GM18507 (cell line): ENCODE data around the gene PIWIL4.
"Not testable (repeated sequence)": the region's sequence is repeated elsewhere in the genome, so short reads cannot be mapped to it uniquely, and the experiment has no call there.

ENCODE experiments used
- DNase-seq: peaks from one replicate; pipeline ENCODE4 v3.0.0; 2011; ENCODE audit warnings: low read depth; ENCODE audit not compliant: insufficient read length; ENCODE audit errors: extremely low spot score
- FAIRE-seq: peaks from 2 replicates; lab custom pipeline; 2011; peaks lifted over from hg19 to GRCh38; lab: Jason Lieb, UNC

PIWIL4 gene

GRCh38 chr11:94623120-94623735 lies 56.1 kb downstream of the PIWIL4 start:
- DNase-seq (peak; percentile 17), FAIRE-seq (peak; percentile 74)

DNA sequence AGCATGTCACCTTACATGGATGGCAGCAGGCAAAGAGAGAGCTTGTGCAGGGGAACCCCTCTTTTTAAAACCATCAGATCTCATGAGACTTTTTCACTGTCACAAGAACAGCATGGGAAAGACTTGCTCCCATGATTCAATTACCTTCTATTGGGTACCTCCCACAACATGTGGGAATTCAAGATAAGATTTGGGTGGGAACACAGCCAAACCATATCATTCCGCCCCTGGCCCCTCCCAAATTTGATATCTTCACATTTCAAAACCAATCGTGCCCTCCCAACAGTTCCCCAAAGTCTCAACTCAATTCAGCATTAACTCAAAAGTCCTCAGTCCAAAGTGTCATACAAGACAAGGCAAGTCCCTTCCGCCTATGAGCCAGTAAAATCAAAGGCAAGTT lies 58.3 kb downstream of the PIWIL4 start:
- not testable (repeated sequence) for FAIRE-seq, DNase-seq

GRCh38 chr11:94627003-94627560 lies 59.9 kb downstream of the PIWIL4 start:
- FAIRE-seq, DNase-seq: not testable (repeated sequence)

DNA sequence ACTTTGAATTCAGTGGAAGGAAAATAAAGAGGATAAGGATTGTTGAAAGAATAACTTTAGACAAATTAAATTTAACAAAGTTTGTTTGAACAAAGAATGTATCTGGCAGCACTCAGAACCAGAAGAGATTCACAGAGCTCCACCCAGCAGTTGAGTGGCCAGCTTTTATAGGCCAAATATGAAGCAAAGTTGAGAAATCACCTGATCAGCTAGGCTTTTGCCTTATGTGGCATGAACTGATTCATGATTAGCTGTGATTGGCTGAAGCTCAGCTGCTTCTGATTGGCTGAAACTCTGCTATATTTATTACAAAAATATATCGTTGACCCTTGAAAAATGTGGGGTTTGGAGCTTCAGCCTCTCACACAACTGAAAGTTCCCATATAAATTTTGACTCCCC lies 62.6 kb downstream of the PIWIL4 start:
- DNase-seq = no peak
- FAIRE-seq = no peak

- FAIRE-seq (no peak), DNase-seq (no peak)
These were observed 63.1 kb downstream of the PIWIL4 start for GRCh38 chr11:94630221-94630620.

- no peak for FAIRE-seq
- DNase-seq = no peak
These were observed 65.2 kb downstream of the PIWIL4 start for GRCh38 chr11:94632356-94632755.

- FAIRE-seq (no peak), DNase-seq (no peak)
These were observed 67.9 kb downstream of the PIWIL4 start for GRCh38 chr11:94635072-94635471.

- no peak for FAIRE-seq
- no peak for DNase-seq
These were observed 69.3 kb downstream of the PIWIL4 start for GRCh38 chr11:94636388-94636949.

DNA sequence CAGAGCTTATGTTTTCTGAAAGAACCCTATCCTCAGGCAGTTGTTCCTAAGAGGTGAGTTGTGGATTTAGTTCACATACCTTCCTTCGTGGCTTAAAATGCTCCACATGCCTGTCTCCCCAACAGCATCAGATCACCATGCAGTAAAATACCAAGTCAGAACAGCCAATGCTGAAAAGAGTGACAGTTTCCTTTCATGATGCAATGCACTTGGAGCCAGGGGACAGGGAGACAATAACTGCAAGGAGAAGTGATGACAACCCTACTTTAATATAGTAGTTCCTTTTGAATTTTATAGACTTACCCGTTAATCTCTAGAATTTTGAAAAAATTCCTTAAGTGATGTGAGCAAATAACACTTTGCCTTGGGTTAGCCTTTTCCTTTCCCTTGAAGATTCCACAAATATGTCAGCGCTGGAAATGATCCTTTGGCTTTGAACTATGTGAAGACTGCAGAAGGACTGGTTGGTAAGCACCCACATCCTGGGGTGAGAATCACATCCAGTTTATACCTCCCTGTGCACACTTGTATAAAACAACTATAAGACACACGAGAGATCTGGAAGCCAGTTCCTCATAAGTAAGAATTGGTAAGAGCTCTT lies 71.2 kb downstream of the PIWIL4 start:
- FAIRE-seq (no peak), DNase-seq (no peak)

DNA sequence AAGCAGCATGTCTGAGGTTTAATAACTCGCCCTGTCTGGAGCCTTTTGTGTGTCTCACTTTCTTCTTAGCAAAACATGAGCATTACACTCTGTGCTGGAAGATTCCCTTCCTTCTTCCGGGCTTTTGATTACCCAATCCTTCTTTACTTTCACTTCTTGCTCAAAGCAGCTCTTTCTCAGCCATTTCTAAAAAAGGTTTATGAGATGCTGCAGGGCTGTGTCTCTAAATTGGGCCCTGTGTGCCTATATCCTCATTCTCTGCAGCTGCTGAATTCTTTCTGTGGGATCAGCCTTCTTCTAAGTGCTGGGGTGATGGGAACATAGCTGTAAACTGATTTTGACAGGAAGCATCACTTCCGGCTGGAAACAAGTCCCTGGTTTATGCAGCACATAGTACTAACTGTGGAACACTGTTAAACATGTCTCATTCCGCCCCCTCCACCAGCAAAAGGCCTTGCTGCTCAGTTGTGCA lies 71.8 kb downstream of the PIWIL4 start:
- FAIRE-seq (no peak), DNase-seq (no peak)

DNA sequence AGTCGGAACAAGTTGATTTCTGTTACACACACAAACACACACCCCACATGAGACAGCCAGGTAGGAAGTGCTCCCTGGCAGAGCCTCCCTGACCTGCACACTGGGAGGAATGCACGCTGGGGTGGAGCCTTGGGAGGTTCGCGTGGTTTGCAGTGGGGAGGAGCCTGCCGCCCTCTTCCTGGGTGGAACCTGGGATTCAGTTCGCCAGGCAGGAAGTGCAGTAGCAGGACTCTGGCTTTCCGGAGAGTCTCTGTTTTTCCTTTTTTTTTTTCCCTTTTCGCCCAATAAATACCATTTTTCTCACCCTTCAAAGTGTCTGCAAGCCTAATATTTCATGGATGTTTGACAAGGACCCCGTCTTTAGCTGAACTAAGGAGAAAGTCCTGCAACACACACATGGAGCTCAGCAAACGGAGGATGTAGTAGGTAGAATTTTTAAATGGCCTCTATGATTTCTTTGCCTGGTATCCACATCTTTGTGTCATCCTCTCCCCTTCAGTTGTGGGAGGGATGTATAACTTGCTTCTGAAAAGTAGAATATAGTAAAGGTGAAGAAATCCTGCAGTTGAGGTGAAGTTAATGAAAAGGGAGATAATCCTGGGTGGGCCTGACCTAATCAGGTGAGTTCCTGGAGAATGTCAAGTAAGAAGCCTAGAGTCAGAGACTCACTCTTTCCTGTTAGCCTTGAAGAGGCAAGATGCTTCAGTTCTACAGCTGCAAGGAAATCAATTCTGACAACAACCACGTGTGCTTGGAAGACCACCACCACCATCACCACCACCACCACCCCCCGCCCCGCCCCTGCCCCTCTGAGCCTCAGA lies 72.9 kb downstream of the PIWIL4 start:
- DNase-seq (no peak), FAIRE-seq (no peak)

DNA sequence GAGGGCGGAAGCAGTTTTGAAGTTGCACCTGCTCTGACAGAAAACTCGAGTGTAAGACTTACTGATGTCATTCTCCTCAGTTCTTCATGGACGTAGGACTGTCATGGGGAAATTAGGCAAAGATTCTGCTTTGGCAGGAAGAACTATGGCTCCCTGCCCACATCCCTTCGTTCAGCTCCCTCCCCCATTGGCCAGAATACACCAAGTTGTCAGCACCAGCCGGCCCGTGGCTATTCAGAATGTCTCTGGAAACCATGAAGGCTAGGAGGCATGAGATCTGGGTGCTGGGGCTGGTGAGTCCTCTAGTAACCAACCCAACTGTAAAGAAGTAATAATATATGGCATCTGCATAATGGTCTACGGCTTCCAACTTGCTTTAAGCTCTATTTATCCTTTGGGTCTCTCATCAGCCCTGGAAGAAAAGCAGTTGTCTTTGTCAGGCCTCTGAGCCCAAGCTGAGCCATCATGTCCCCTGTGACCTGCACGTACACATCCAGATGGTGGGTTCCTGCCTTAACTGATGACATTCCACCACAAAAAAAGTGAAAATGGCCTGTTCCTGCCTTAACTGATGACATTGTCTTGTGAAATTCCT lies 74.1 kb downstream of the PIWIL4 start:
- DNase-seq (no peak), FAIRE-seq (no peak)

DNA sequence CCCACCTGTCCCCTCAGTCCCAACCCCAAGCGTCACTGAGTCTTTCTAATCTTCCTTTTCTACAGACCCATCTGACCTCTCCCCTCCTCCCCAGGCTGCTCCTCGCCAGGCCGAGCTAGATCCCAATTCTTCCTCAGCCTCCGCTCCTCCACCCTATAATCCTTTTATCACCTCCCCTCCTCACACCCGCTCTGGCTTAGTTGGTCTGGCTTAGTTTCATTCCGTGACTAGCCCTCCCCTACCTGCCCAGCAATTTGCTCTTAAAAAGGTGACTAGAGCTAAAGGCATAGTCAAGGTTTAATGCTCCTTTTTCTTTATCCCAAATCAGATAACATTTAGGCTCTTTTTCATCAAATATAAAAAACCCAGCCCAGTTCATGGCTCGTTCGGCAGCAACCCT lies 76.0 kb downstream of the PIWIL4 start:
- not testable (repeated sequence) for DNase-seq, FAIRE-seq

DNA sequence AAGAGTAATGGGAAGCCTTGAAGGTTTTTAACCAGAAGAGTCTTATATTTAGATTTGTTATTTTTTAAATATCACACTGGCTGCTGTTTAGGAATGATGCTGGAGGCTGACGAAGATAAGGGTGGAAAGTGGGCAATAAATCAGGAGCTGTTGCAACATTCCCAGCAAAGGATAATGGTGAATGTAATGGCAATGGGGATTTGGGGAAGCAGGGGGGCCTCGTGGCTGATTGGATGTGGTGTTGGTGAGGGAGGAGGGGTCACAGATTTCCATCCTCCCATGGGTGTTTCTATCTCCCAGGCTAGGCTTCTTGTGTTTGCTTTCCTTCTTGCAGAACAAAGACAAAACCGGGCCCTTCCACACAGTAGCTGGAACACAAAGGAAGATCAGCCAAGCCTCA lies 80.8 kb downstream of the PIWIL4 start:
- FAIRE-seq (no peak), DNase-seq (no peak)

DNA sequence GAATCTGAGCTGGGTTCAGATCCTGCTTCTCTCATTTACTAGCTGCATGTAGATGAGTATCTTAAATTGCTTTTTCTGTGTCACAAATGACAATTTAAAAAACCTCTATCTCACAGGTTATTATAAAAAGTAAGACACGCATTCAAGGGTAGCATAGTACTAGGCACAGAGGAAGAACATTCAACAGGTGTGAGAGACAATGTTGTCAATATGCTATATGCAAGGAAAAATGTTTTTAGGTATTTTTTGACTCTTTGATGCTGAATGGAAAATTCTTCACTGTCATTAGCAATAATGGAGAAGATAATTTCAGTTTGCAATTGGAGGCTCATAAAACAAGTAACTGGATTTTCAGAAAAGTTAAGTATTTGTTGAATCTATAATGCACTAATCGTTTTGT lies 81.6 kb downstream of the PIWIL4 start:
- DNase-seq (no peak), FAIRE-seq (no peak)

DNA sequence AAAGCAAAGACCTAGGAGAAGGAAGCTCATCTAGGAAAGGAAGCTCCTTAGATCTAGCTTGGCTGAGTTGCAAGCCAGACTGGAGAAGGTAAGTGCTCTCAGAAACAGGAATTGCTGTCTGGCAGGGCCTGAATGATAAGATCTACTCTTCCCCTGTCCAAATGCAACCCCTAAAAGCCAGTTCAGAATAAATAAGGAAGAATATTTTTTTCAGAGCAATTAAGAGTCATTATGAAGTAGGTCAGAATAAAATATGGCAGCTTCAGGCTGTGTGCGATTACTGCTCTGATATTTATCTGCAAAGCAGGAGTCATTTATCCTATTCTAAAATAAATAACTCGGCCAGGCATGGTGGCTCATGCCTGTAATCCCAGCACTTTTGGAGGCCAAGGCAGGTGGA lies 82.1 kb downstream of the PIWIL4 start:
- DNase-seq = no peak
- no peak for FAIRE-seq

DNA sequence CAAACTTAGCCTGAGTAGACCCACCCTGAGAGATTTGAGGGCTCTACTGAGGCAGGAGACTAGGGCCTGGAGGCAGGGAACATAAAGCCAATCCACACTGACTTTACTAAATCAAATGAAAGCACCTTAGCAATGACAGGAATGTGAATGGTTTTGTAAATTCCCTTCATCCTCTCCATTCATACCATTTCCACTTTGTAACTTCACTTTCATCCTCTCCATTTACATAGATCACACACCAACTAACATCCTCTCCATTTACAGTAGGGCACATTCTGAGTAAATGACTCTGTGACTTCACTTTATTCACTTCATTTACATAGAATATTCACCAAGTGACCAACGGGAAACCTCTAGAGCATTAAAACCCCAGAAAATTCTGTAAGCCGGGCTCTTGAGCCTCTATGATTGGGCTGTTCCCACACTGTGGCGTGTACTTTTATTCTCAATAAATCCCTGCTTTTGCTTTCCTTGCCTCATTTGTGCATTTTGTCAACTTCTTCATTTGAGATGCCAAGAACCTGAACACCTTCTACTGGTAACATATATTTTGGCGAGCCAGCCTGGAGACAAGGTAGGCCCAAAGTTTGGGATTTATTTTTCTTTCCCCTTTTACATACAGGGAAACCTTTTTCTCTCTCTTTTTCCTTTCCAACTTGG lies 82.9 kb downstream of the PIWIL4 start:
- FAIRE-seq (no peak), DNase-seq (no peak)

DNA sequence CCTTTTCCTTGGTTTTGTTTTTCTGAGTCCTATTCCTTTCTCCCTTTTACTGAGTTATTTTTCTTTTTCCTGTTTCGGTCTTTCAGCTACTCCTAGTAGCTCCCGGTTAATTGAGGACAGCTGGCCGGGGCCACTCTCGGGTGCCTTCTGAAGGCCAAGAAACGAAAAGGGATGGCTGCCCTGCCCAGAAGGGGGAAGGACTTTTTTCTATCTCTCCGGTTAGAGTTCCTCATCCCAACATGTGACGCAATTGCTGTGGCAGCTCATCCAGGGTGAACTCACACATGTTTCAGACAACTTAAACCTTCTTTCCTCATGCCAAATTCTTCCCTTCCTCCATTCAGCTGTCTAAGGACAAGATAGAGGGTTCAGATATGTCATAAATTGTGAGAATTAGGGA lies 83.6 kb downstream of the PIWIL4 start:
- DNase-seq = no peak
- FAIRE-seq = no peak

GRCh38 chr11:94652735-94653284 lies 85.6 kb downstream of the PIWIL4 start:
- FAIRE-seq (no peak), DNase-seq (no peak)
